Measurements from ENCODE around the gene SLX1A. TPM values are rescaled to one million over a fixed set of nuclear protein-coding genes. Genes with fewer than 3 reads are reported as not detected.
"Not testable (repeated sequence)": the region's sequence is repeated elsewhere in the genome, so short reads cannot be mapped to it uniquely, and the experiment has no call there.

Gene SLX1A
- total RNA-seq, 1 donor from 2014 or later: 34.1 TPM

GRCh38 chr16:30187971-30188561 is 5.6 kb upstream of the SLX1A start:
- DNase-seq (ENCODE audit: extremely low spot score, unreplicated experiment): no peak
- Mint-ChIP-seq H3K9me3 (ENCODE audit: unreplicated experiment) (no peaks in the 10 kb centered on the region), H3K27ac (ENCODE audit: unreplicated experiment) (no peak overlapping the region), H3K36me3 (ENCODE audit: unreplicated experiment) (no peaks in the 10 kb centered on the region), H3K4me1 (ENCODE audit: unreplicated experiment) (peaks cover 3% of the 10 kb centered on the region), H3K4me3 (ENCODE audit: unreplicated experiment) (no peak overlapping the region), H3K27me3 (ENCODE audit: unreplicated experiment) (no peaks in the 10 kb centered on the region)
- TF ChIP-seq CTCF (IDR thresholded peaks at IDR 0.05): no peak

GRCh38 chr16:30191158-30191557 is 2.5 kb upstream of the SLX1A start:
- not testable (repeated sequence) for DNase-seq (ENCODE audit: extremely low spot score, unreplicated experiment); H3K4me1 Mint-ChIP-seq (ENCODE audit: unreplicated experiment); H3K27ac Mint-ChIP-seq (ENCODE audit: unreplicated experiment); H3K4me3 Mint-ChIP-seq (ENCODE audit: unreplicated experiment); H3K27me3 Mint-ChIP-seq (ENCODE audit: unreplicated experiment); H3K36me3 Mint-ChIP-seq (ENCODE audit: unreplicated experiment); H3K9me3 Mint-ChIP-seq (ENCODE audit: unreplicated experiment)

- not testable (repeated sequence) for H3K36me3 Mint-ChIP-seq (ENCODE audit: unreplicated experiment); H3K27ac Mint-ChIP-seq (ENCODE audit: unreplicated experiment); H3K27me3 Mint-ChIP-seq (ENCODE audit: unreplicated experiment); H3K4me1 Mint-ChIP-seq (ENCODE audit: unreplicated experiment); H3K9me3 Mint-ChIP-seq (ENCODE audit: unreplicated experiment); DNase-seq (ENCODE audit: extremely low spot score, unreplicated experiment); H3K4me3 Mint-ChIP-seq (ENCODE audit: unreplicated experiment)
Observed at GRCh38 chr16:30193098-30193497, 577 bp upstream of the SLX1A start.

DNA sequence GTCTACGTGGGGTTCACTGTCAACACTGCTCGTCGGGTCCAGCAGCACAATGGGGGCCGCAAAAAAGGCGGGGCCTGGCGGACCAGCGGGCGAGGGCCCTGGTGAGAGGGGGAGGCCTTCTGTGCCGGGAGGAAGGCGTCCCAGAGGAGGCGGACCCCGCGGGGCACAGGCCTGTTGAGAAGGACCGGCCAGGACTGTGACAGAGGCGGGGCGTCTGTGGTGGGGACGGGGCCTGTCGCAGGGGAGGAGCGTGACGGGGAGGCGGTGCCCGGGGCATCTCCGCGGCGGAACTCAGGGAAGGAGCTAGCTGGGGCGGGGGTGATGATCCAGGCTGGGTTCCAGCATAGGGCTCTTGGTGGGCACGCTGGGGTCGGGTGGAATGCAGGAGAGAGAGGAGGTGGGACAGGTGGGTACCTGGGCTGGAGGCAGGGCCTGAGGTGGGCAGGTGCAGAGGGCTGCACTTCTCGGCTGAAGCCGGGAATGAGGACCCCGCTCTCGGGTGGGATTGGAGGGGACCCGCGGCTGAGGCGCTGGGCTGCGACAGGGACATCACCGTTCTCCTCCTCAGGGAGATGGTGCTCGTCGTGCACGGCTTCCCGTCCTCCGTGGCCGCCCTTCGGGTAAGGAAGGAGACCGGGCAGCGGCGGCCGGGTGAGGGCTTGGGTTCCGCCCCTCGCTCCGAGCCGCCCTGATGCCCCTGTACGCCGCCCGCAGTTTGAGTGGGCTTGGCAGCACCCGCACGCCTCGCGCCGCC is 674 bp downstream of the SLX1A start:
- not testable (repeated sequence) for H3K36me3 Mint-ChIP-seq (ENCODE audit: unreplicated experiment); H3K27me3 Mint-ChIP-seq (ENCODE audit: unreplicated experiment); DNase-seq (ENCODE audit: extremely low spot score, unreplicated experiment); H3K9me3 Mint-ChIP-seq (ENCODE audit: unreplicated experiment); H3K4me3 Mint-ChIP-seq (ENCODE audit: unreplicated experiment); H3K27ac Mint-ChIP-seq (ENCODE audit: unreplicated experiment); H3K4me1 Mint-ChIP-seq (ENCODE audit: unreplicated experiment)

DNA sequence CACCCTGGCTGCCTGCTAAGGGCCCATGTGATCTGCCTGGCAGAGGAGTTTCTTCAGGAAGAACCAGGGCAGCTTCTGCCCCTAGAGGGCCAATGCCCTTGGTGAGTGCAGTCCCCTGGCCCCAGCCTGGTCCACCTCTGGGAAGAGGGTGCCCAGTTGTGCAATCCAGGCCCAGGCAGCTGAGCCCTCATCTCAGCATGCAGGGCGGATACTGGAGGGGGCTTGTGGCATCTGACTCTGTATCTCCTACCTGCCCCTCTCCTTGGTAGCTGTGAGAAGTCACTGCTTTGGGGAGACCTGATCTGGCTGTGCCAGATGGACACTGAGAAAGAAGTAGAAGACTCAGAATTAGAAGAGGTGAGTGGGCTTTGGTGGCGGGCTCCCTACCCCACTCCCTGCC is 3.3 kb downstream of the SLX1A start:
- not testable (repeated sequence) for DNase-seq (ENCODE audit: extremely low spot score, unreplicated experiment); H3K9me3 Mint-ChIP-seq (ENCODE audit: unreplicated experiment); H3K4me3 Mint-ChIP-seq (ENCODE audit: unreplicated experiment); H3K27me3 Mint-ChIP-seq (ENCODE audit: unreplicated experiment); H3K27ac Mint-ChIP-seq (ENCODE audit: unreplicated experiment); H3K36me3 Mint-ChIP-seq (ENCODE audit: unreplicated experiment); H3K4me1 Mint-ChIP-seq (ENCODE audit: unreplicated experiment)

GRCh38 chr16:30199049-30199448 is 5.4 kb downstream of the SLX1A start, which contains the start of gene SULT1A3:
TSS of gene SULT1A3 (plus strand) at chr16:30199255. CDS start at chr16:30200729, 1,474 bp downstream.
- H3K9me3 Mint-ChIP-seq (ENCODE audit: unreplicated experiment); H3K27me3 Mint-ChIP-seq (ENCODE audit: unreplicated experiment); H3K4me1 Mint-ChIP-seq (ENCODE audit: unreplicated experiment); H3K27ac Mint-ChIP-seq (ENCODE audit: unreplicated experiment); DNase-seq (ENCODE audit: extremely low spot score, unreplicated experiment); H3K36me3 Mint-ChIP-seq (ENCODE audit: unreplicated experiment); H3K4me3 Mint-ChIP-seq (ENCODE audit: unreplicated experiment): not testable (repeated sequence)

DNA sequence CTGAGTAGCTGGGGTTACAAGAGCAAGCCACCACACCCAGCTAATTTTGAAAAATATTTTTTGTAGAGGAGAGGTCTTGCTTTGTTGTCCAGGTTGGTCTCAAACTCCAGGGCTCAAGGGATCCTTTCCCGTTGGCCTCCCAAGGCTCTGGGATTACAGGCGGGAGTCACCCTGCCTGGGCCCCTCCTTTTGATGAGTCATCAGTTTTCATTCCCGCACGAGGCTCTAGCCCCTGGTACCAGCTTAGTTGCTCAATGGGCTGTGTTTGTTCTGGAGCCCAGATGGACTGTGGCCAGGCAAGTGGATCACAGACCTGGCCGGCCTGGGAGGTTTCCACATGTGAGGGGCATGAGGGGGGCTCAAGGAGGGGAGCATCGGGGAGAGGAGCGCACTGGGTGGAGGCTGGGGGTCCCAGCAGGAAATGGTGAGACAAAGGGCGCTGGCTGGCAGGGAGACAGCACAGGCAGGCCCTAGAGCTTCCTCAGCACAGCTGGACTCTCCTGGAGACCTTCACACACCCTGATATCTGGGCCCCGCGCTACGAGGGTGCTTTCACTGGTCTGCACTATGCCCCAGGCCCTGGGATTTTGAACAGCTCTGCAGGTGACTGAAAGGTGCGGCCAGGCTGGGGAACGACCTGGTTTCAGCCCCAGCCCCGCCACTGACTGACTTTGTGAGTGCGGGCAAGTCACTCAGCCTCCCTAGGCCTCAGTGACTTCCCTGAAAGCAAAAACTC is 6.1 kb downstream of the SLX1A start:
- not testable (repeated sequence) for H3K27me3 Mint-ChIP-seq (ENCODE audit: unreplicated experiment); H3K36me3 Mint-ChIP-seq (ENCODE audit: unreplicated experiment); H3K9me3 Mint-ChIP-seq (ENCODE audit: unreplicated experiment); H3K27ac Mint-ChIP-seq (ENCODE audit: unreplicated experiment); H3K4me3 Mint-ChIP-seq (ENCODE audit: unreplicated experiment); DNase-seq (ENCODE audit: extremely low spot score, unreplicated experiment); H3K4me1 Mint-ChIP-seq (ENCODE audit: unreplicated experiment)

GRCh38 chr16:30205541-30206236 is 12.0 kb downstream of the SLX1A start:
- not testable (repeated sequence) for H3K36me3 Mint-ChIP-seq (ENCODE audit: unreplicated experiment); H3K9me3 Mint-ChIP-seq (ENCODE audit: unreplicated experiment); H3K27me3 Mint-ChIP-seq (ENCODE audit: unreplicated experiment); H3K4me1 Mint-ChIP-seq (ENCODE audit: unreplicated experiment); H3K27ac Mint-ChIP-seq (ENCODE audit: unreplicated experiment); H3K4me3 Mint-ChIP-seq (ENCODE audit: unreplicated experiment)
- peak; percentile 77 for DNase-seq (ENCODE audit: extremely low spot score, unreplicated experiment)

GRCh38 chr16:30206252-30206651 is 12.6 kb downstream of the SLX1A start:
- H3K4me3 Mint-ChIP-seq (ENCODE audit: unreplicated experiment); H3K9me3 Mint-ChIP-seq (ENCODE audit: unreplicated experiment); DNase-seq (ENCODE audit: extremely low spot score, unreplicated experiment); H3K27me3 Mint-ChIP-seq (ENCODE audit: unreplicated experiment); H3K36me3 Mint-ChIP-seq (ENCODE audit: unreplicated experiment); H3K27ac Mint-ChIP-seq (ENCODE audit: unreplicated experiment); H3K4me1 Mint-ChIP-seq (ENCODE audit: unreplicated experiment): not testable (repeated sequence)

DNA sequence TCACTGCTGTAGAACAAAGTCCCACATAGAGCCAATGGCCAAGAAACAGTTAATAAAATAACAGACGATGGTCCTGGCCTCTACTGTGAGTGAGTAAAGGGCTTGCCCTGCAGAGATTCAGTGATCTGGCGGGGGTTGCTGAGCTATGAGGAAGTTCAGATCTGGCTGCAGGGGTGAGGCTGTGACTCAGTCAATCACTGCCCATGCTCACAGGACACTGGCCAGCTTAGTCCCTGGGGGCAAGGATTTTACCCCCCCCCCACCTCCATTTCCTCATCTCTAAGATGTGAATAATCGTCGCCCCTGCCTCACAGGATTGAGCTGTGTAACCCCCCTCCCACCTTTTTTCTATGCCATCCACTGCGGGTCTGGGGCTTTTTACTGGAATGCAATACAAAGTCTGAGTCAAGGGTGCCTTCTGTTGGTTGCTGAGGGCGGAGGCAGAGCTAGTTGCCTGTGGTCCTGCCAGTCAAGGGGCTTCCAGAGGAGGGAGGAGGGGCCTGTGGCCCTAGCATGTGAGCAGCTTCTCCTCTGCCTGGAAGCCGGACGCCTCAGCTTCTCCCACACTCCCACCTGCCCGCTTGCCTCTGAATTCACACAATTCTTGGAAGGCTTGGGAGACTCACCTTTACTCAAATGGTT is 13.5 kb downstream of the SLX1A start:
- not testable (repeated sequence) for H3K27ac Mint-ChIP-seq (ENCODE audit: unreplicated experiment); H3K4me3 Mint-ChIP-seq (ENCODE audit: unreplicated experiment); H3K27me3 Mint-ChIP-seq (ENCODE audit: unreplicated experiment); H3K9me3 Mint-ChIP-seq (ENCODE audit: unreplicated experiment); H3K36me3 Mint-ChIP-seq (ENCODE audit: unreplicated experiment); H3K4me1 Mint-ChIP-seq (ENCODE audit: unreplicated experiment)
- DNase-seq (ENCODE audit: extremely low spot score, unreplicated experiment): peak; percentile 62

Data from osteocyte (in vitro differentiated cells).